ENCODE measurements around the gene BRPF1.

Gene BRPF1

DNA sequence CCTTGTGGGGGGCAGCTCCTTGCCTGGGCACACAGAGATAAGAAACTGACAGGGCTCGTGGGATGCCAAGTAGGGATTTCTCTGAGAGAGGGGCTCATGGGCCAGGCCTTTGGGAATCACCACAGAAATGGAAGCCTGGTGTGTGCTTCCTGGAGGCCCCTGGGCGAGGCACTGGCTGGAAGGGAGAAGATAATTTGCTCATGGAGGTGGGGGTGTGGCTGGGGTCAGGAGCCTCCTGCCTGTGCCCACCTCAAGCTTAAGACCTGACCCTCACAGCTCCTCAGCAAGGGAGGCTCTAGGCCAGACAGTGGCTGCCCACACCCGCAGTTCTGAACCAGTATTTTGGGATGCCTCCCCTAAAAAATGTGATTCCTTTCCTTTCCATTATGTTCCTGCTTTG is 44.8 kb upstream of the BRPF1 start:
- no peaks in the 10 kb centered on the region for H3K36me3 ChIP-seq
- peaks cover 10% of the 10 kb centered on the region for H3K4me1 ChIP-seq
- no peak overlapping the region for H3K4me3 ChIP-seq (ENCODE audit: low read depth, low read length)
- no peaks in the 10 kb centered on the region for H3K27me3 ChIP-seq
- TF ChIP-seq, protein P1, sequence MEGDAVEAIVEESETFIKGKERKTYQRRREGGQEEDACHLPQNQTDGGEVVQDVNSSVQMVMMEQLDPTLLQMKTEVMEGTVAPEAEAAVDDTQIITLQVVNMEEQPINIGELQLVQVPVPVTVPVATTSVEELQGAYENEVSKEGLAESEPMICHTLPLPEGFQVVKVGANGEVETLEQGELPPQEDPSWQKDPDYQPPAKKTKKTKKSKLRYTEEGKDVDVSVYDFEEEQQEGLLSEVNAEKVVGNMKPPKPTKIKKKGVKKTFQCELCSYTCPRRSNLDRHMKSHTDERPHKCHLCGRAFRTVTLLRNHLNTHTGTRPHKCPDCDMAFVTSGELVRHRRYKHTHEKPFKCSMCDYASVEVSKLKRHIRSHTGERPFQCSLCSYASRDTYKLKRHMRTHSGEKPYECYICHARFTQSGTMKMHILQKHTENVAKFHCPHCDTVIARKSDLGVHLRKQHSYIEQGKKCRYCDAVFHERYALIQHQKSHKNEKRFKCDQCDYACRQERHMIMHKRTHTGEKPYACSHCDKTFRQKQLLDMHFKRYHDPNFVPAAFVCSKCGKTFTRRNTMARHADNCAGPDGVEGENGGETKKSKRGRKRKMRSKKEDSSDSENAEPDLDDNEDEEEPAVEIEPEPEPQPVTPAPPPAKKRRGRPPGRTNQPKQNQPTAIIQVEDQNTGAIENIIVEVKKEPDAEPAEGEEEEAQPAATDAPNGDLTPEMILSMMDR (IDR thresholded peaks at IDR 0.05; ENCODE audit: low read depth, low read length) = no peak
- DNase-seq = no peak
- no peaks in the 10 kb centered on the region for H3K9me3 ChIP-seq

DNA sequence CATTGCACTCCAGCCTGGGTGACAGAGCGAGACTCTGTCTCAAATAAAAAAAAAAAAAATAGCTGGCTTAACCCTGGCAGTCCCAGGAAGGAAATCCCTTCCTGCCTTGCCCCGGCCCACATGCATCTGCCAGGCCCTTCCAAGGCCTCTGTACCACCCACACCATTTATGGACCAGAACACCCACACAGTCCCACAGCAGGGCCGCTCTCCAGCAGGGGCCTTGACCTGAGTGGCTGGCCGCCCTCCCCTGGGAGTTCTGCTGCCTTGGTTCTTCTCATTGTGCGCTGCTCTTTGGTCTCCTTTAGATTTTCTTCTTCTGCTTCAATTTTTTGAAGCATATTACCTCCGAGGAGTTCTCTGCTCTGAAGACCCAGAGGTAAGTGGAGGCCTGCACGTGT is 44.0 kb upstream of the BRPF1 start:
- Histone ChIP-seq H3K36me3 (no peaks in the 10 kb centered on the region), H3K9me3 (no peaks in the 10 kb centered on the region), H3K4me1 (peaks cover 13% of the 10 kb centered on the region), H3K27me3 (no peaks in the 10 kb centered on the region), H3K4me3 (ENCODE audit: low read depth, low read length) (no peak overlapping the region)
- TF ChIP-seq, protein P1 (IDR thresholded peaks at IDR 0.05; ENCODE audit: low read depth, low read length) = no peak
- no peak for DNase-seq

DNA sequence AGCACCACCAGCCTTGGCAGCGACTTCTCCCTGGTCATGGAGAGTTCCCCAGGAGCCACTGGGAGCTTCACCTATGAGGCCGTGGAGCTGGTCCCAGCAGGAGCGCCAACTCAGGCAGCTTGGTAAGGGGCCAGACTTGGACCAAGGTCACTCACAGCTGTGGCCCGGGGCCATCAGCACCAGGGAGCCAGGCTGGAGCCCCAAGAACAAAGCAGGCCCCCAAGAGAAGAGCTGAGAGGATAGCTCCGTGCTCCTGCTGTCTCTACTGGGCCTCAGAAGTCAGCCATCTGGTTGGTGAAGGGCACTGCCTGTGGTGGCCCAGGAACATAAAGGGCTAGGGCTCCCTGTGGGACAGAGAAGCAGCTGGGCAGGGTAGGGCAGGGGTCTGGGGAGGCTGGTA is 42.6 kb upstream of the BRPF1 start:
- TF ChIP-seq, protein P1 (IDR thresholded peaks at IDR 0.05; ENCODE audit: low read depth, low read length) = no peak
- Histone ChIP-seq H3K36me3 (no peaks in the 10 kb centered on the region), H3K27me3 (no peaks in the 10 kb centered on the region), H3K4me1 (peaks cover 13% of the 10 kb centered on the region), H3K4me3 (ENCODE audit: low read depth, low read length) (no peak overlapping the region), H3K9me3 (no peaks in the 10 kb centered on the region)
- no peak for DNase-seq

DNA sequence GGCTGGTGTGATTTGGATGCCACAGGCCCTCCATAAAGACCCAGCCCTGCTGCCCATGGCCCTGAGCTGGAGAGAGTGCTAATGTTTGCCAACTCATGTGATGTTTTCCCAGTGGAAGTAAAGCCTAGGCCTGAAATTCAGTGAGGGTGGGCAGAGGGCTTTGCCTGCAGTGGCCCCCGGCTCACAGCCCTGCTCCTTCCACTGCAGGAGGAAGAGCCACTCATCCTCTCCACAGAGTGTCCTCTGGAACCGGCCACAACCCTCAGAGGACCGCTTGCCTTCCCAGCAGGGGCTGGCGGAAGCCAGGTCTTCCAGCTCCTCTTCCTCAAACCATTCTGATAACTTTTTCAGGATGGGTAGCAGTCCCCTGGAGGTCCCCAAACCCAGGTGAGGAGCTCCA is 41.8 kb upstream of the BRPF1 start:
- no peak for DNase-seq
- H3K27me3 ChIP-seq = no peaks in the 10 kb centered on the region
- H3K36me3 ChIP-seq = no peaks in the 10 kb centered on the region
- no peaks in the 10 kb centered on the region for H3K9me3 ChIP-seq
- TF ChIP-seq, protein P1 (IDR thresholded peaks at IDR 0.05; ENCODE audit: low read depth, low read length) = no peak
- H3K4me3 ChIP-seq (ENCODE audit: low read depth, low read length) = no peak overlapping the region
- peaks cover 13% of the 10 kb centered on the region for H3K4me1 ChIP-seq

DNA sequence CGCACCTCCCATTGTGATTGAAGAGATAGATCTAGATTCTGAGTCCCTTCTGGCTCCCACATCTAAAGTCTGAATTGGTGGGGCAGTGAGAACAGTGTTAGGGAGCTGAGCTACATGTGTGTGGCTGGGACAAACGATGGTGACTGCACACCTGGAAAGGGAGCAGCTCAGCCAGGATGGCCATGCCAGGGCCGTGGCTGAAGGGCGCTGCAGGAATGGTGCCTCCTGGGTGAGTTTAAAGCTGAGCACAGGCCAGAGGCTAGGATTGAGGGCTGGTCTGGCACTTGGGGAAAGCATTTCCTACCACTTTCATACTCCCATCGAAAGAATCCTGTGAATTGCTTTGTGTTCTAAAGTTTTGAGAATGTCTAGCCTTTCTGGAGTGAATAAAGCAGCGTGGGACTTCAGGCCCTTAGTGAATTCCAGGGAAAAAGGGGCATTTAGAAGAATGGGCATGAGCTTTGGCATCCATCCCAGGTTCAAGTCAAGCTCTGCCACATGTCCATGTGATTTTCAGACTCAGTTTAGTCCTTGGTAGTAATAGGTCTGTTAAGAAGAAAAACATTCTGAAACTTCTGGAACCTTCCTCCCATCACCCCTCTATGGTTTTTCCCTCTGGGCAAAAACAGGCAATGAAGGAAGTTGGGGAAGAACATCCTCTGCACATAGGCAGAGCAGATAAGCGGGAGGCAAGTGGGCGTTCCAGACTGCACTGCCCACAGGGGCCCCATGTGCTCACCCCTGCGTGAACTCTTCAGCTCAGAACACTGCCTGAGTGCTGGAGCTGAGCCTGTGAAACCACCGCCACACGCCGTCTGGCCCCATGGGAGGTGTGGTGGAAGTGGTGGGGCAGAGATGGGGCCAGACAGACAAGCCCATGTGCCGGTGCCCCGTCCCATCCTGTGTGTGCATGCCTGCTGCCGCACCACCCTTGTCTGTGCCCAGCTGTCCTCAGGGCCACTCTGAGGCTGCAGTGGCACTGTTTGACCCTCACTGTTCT is 40.8 kb upstream of the BRPF1 start:
- no peak overlapping the region for H3K4me3 ChIP-seq (ENCODE audit: low read depth, low read length)
- TF ChIP-seq, protein P1 (IDR thresholded peaks at IDR 0.05; ENCODE audit: low read depth, low read length) = no peak
- H3K27me3 ChIP-seq = no peaks in the 10 kb centered on the region
- H3K4me1 ChIP-seq = peaks cover 13% of the 10 kb centered on the region
- no peaks in the 10 kb centered on the region for H3K9me3 ChIP-seq
- peak; percentile 74 for DNase-seq
- H3K36me3 ChIP-seq = no peaks in the 10 kb centered on the region

DNA sequence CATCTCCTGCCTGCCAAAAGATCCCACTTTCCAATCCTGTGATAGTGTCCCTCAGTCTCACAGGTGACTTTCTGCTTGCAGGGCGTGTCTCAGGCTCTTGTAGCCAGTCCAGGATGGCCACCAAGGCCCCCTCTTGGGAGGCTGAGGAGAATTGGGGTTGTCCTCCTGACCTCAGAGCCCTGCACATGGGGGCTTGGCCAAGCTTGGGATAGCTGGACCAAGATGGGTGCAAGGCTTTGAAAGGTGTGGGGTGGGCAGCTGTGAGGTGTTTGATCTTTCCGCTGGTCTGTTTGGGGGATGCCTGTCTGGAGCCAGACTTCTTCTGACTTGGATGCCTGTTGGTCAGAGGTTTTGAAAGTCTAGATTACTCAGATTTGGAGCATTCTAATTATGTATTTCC is 39.9 kb upstream of the BRPF1 start:
- Histone ChIP-seq H3K36me3 (no peaks in the 10 kb centered on the region), H3K27me3 (no peaks in the 10 kb centered on the region)
- TF ChIP-seq, protein P1 (IDR thresholded peaks at IDR 0.05; ENCODE audit: low read depth, low read length) = no peak

More for the DNA sequence above, 39.9 kb upstream of the BRPF1 start:
- no peak overlapping the region for H3K4me3 ChIP-seq (ENCODE audit: low read depth, low read length)
- no peak for DNase-seq
- H3K4me1 ChIP-seq = peaks cover 13% of the 10 kb centered on the region
- H3K9me3 ChIP-seq = no peaks in the 10 kb centered on the region
